SK-N-SH treated with all-trans-retinoic acid at 6 μM for 48 hours (cell line): ENCODE data around the gene ARHGAP24.

ENCODE experiments used
- ISL1 ChIP-seq: fragments of 250-450 bp; sonication (Bioruptor Pico); IDR thresholded peaks from 2 replicates; pipeline ENCODE4 v2.1.2; 2022; ENCODE audit warnings: mild to moderate bottlenecking, moderate library complexity
- PATZ1 ChIP-seq: fragments of 250-450 bp; sonication (Bioruptor Pico); IDR thresholded peaks from 2 replicates; pipeline ENCODE4 v1.8.0; 2020; ENCODE audit warnings: mild to moderate bottlenecking, moderate library complexity, borderline replicate concordance

- TF ChIP-seq ISL1 (CRISPR knock-in tag) (no peak), PATZ1 (no peak)
Measured at GRCh38 chr4:85703096-85703495, 228.1 kb downstream of the ARHGAP24 start.
